Prostate gland (tissue), 2 donors: ENCODE measurements around the gene EPB41L5. TPM values are rescaled to one million over a fixed set of nuclear protein-coding genes. Genes with fewer than 3 reads are reported as not detected.

Experiments used
- DNase-seq: peaks from one replicate; pipeline ENCODE4 v3.0.0-alpha.2; 2019; ENCODE audit warnings: low spot score
- H3K27ac ChIP-seq, 2 donors: fragments of 200-600 bp; sonication (generic); 2 replicates each; pipeline ENCODE4 v1.5.1; 2017 to 2019
- H3K27me3 ChIP-seq: fragments of 200-600 bp; sonication (generic); replicated peaks from 2 replicates; pipeline ENCODE4 v1.5.1; 2019; ENCODE audit not compliant: insufficient read depth
- H3K36me3 ChIP-seq, 2 donors: fragments of 200-600 bp; sonication (generic); 1 replicate in 1 of 2; 2 replicates in 1 of 2; pipeline versions ENCODE4 v1.5.1 to v1.8.1; 2017 to 2019
- H3K4me1 ChIP-seq: fragments of 200-600 bp; sonication (generic); replicated peaks from 2 replicates; pipeline ENCODE4 v1.5.1; 2019
- H3K4me3 ChIP-seq, 2 donors: fragments of 200-600 bp; sonication (generic); 2 replicates each; pipeline ENCODE4 v1.5.1; 2017 to 2019
- H3K9me3 ChIP-seq: fragments of 200-600 bp; sonication (generic); 2 replicates; pipeline ENCODE4 v1.5.1; 2017
- CTCF ChIP-seq, 4 experiments: fragments of 200-600 bp in 2 of 4; fragments of 450-650 bp in 2 of 4; sonication (generic) in 2 of 4; IDR thresholded peaks; 1 replicate in 3 of 4; 2 replicates in 1 of 4; pipeline ENCODE4 v1.5.1; 2016 to 2019; ENCODE audit warnings: antibody characterized with exemption in 4 of 4, mild to moderate bottlenecking in 2 of 4, moderate library complexity in 2 of 4
- POLR2A ChIP-seq: fragments of 450-650 bp; IDR thresholded peaks from one replicate; pipeline ENCODE4 v1.6.1; 2016; ENCODE audit warnings: antibody characterized with exemption, mild to moderate bottlenecking
- POLR2AphosphoS5 ChIP-seq: sonication (generic); formaldehyde crosslinking; IDR thresholded peaks from one replicate; pipeline ENCODE4 v1.6.1; 2017; ENCODE audit warnings: antibody characterized with exemption
- WGBS: methylation state at CpG from one replicate; pipeline ENCODE4 v1.1.5; 2018; 5-methylcytosine and 5-hydroxymethylcytosine counted together
- intact Hi-C: fragments of 100-400 bp; cut with DNase I; formaldehyde crosslinking; loops from one replicate; pipeline ENCODE4 v1.14.2; 2022
- total RNA-seq, 2 donors: library from RNA; depleted of rRNA; stranded (reverse); fragments of >200 nt; gene quantifications; one replicate each; pipeline ENCODE4 v1.1.0, GENCODE V29; 2016

Gene EPB41L5
- total RNA-seq, 2 donors from 2014 or later, result 37.1 to 51.1 TPM

GRCh38 chr2:120032297-120032696 is 19.4 kb downstream of the EPB41L5 start:
- Histone ChIP-seq H3K27me3 (no peaks in the 10 kb centered on the region), H3K36me3 (no peaks in the 10 kb centered on the region), H3K4me3 (no peak overlapping the region), H3K27ac (no peak overlapping the region), H3K4me1 (no peaks in the 10 kb centered on the region), H3K9me3 (no peaks in the 10 kb centered on the region)
- no peak for DNase-seq
- TF ChIP-seq POLR2AphosphoS5, result no peak
- TF ChIP-seq CTCF (IDR thresholded peaks at IDR 0.05), result no peak
- no peak for TF ChIP-seq POLR2A
- 83% methylated on average over 3 of the region's 3 CpGs for WGBS
- intact Hi-C loops, result no loop called here

- 44% methylated on average over 2 of the region's 2 CpGs for WGBS
- H3K4me1 ChIP-seq, result no peaks in the 10 kb centered on the region
- H3K36me3 ChIP-seq, result no peaks in the 10 kb centered on the region
- intact Hi-C loops, result no loop called here
- H3K27me3 ChIP-seq, result no peaks in the 10 kb centered on the region
- no peak overlapping the region for H3K4me3 ChIP-seq
- no peak overlapping the region for H3K27ac ChIP-seq
- no peak for DNase-seq
- TF ChIP-seq CTCF (IDR thresholded peaks at IDR 0.05) (no peak), POLR2A (no peak), POLR2AphosphoS5 (no peak)
- no peaks in the 10 kb centered on the region for H3K9me3 ChIP-seq
Measured at GRCh38 chr2:120034027-120034426, 21.1 kb downstream of the EPB41L5 start.

GRCh38 chr2:120034621-120035020 is 21.7 kb downstream of the EPB41L5 start:
- DNase-seq, result no peak
- Histone ChIP-seq H3K36me3 (no peaks in the 10 kb centered on the region), H3K4me3 (no peak overlapping the region), H3K27ac (no peak overlapping the region), H3K27me3 (no peaks in the 10 kb centered on the region), H3K4me1 (no peaks in the 10 kb centered on the region), H3K9me3 (no peaks in the 10 kb centered on the region)
- TF ChIP-seq POLR2A (no peak), CTCF (IDR thresholded peaks at IDR 0.05) (no peak), POLR2AphosphoS5 (no peak)
- WGBS, result 91% methylated on average over 4 of the region's 4 CpGs
- intact Hi-C loops, result no loop called here

- no peak overlapping the region for H3K4me3 ChIP-seq
- WGBS, result 98% methylated on average over 1 of the region's 1 CpG
Measured at GRCh38 chr2:120036145-120036544, 23.3 kb downstream of the EPB41L5 start.

More at GRCh38 chr2:120036145-120036544, 23.3 kb downstream of the EPB41L5 start:
- H3K27me3 ChIP-seq, result no peaks in the 10 kb centered on the region
- H3K27ac ChIP-seq, result no peak overlapping the region
- intact Hi-C loops, result no loop called here
- no peaks in the 10 kb centered on the region for H3K36me3 ChIP-seq
- H3K9me3 ChIP-seq, result no peaks in the 10 kb centered on the region
- TF ChIP-seq POLR2A (no peak), POLR2AphosphoS5 (no peak), CTCF (IDR thresholded peaks at IDR 0.05) (no peak)
- DNase-seq, result no peak
- no peaks in the 10 kb centered on the region for H3K4me1 ChIP-seq
